Calu3 (cell line): Measurements from ENCODE around the gene EPHB2. TPM values are rescaled to one million over a fixed set of nuclear protein-coding genes. Genes with fewer than 3 reads are reported as not detected.

Experiments
- BruUV-seq: library from RNA; stranded (reverse); fragments of 400-500 nt; replicated peaks from 2 replicates; lab custom pipeline; 2021; lab: Mats Ljungman, UMichigan
- CTCF ChIA-PET: fragments of 300-600 bp; sonication (Branson Sonifier 250); formaldehyde crosslinking; loops from one replicate; lab custom pipeline; 2022; ENCODE audit warnings: antibody characterized with exemption; lab: Charles Lee
- DNase-seq: peaks from one replicate; pipeline ENCODE4 v3.0.0; 2022
- H3K27ac Mint-ChIP-seq: one replicate; pipeline ENCODE4 v1.8.0; 2022; ENCODE audit warnings: mixed read lengths; ENCODE audit not compliant: unreplicated experiment
- H3K27me3 Mint-ChIP-seq: one replicate; pipeline ENCODE4 v1.8.0; 2022; ENCODE audit warnings: mixed read lengths; ENCODE audit not compliant: unreplicated experiment
- H3K36me3 Mint-ChIP-seq: one replicate; pipeline ENCODE4 v1.8.0; 2022; ENCODE audit warnings: mild to moderate bottlenecking, moderate library complexity, mixed read lengths; ENCODE audit not compliant: insufficient read depth, unreplicated experiment
- H3K4me1 Mint-ChIP-seq: one replicate; pipeline ENCODE4 v1.8.0; 2022; ENCODE audit warnings: mild to moderate bottlenecking, low read depth, mixed read lengths; ENCODE audit not compliant: unreplicated experiment
- H3K4me3 Mint-ChIP-seq: one replicate; pipeline ENCODE4 v1.8.0; 2022; ENCODE audit warnings: mild to moderate bottlenecking, low read depth, moderate library complexity, mixed read lengths; ENCODE audit not compliant: unreplicated experiment
- H3K9me3 Mint-ChIP-seq: one replicate; pipeline ENCODE4 v1.8.0; 2022; ENCODE audit warnings: low read depth, mixed read lengths; ENCODE audit not compliant: unreplicated experiment
- CTCF ChIP-seq: fragments of 200-600 bp; IDR thresholded peaks from one replicate; pipeline ENCODE4 v1.8.0; 2022; ENCODE audit warnings: antibody characterized with exemption; ENCODE audit not compliant: unreplicated experiment
- intact Hi-C: fragments of 100-400 bp; cut with micrococcal nuclease; formaldehyde crosslinking; loops from one replicate; pipeline ENCODE4 v1.10.0; 2022; ENCODE audit not compliant: unreplicated experiment
- total RNA-seq: library from RNA; stranded (reverse); gene quantifications from 2 replicates; pipeline ENCODE4 v1.2.3, GENCODE V29; 2022

The EPHB2 gene
- total RNA-seq, 1 experiment from 2014 or later, result 19.3 TPM

GRCh38 chr1:22691031-22691753 lies 19.4 kb upstream of the EPHB2 start:
- Mint-ChIP-seq H3K4me3 (no peak overlapping the region), H3K36me3 (no peaks in the 10 kb centered on the region), H3K27ac (no peak overlapping the region), H3K27me3 (peaks cover 15% of the 10 kb centered on the region), H3K4me1 (no peaks in the 10 kb centered on the region), H3K9me3 (no peaks in the 10 kb centered on the region)
- intact Hi-C loops, result no loop called here
- TF ChIP-seq CTCF, result no peak
- CTCF ChIA-PET, result no interaction called here
- BruUV-seq, result no TSS peak
- no peak for DNase-seq

- Mint-ChIP-seq H3K4me1 (no peaks in the 10 kb centered on the region), H3K27me3 (no peaks in the 10 kb centered on the region), H3K4me3 (no peak overlapping the region), H3K27ac (no peak overlapping the region), H3K9me3 (no peaks in the 10 kb centered on the region), H3K36me3 (no peaks in the 10 kb centered on the region)
- no peak for TF ChIP-seq CTCF
- intact Hi-C loops, result no loop called here
- no peak for DNase-seq
- CTCF ChIA-PET, result interaction anchor here (0.6 kb wide), 1 partner anchor 19 kb away, joined by 4 read pairs; no protein-coding TSS in a partner anchor
- no TSS peak for BruUV-seq
Observed at GRCh38 chr1:22694172-22694571, 16.5 kb upstream of the EPHB2 start.

- BruUV-seq, result no TSS peak
- intact Hi-C loops, result no loop called here
- Mint-ChIP-seq H3K27me3 (no peaks in the 10 kb centered on the region), H3K36me3 (no peaks in the 10 kb centered on the region), H3K9me3 (no peaks in the 10 kb centered on the region), H3K4me3 (no peak overlapping the region), H3K4me1 (no peaks in the 10 kb centered on the region), H3K27ac (no peak overlapping the region)
- CTCF ChIA-PET, result no interaction called here
- no peak for TF ChIP-seq CTCF
- no peak for DNase-seq
Observed at GRCh38 chr1:22696610-22697009, 14.0 kb upstream of the EPHB2 start.

- no peak for TF ChIP-seq CTCF
- no peaks in the 10 kb centered on the region for H3K27me3 Mint-ChIP-seq
- CTCF ChIA-PET, result no interaction called here
- intact Hi-C loops, result no loop called here
- H3K36me3 Mint-ChIP-seq, result no peaks in the 10 kb centered on the region
- H3K4me1 Mint-ChIP-seq, result no peaks in the 10 kb centered on the region
- no peak overlapping the region for H3K4me3 Mint-ChIP-seq
- BruUV-seq, result no TSS peak
- no peak overlapping the region for H3K27ac Mint-ChIP-seq
- H3K9me3 Mint-ChIP-seq, result no peaks in the 10 kb centered on the region
- no peak for DNase-seq
Observed at GRCh38 chr1:22697980-22698379, 12.7 kb upstream of the EPHB2 start.
